ENCODE results near the gene FAM124B.

FAM124B gene

DNA sequence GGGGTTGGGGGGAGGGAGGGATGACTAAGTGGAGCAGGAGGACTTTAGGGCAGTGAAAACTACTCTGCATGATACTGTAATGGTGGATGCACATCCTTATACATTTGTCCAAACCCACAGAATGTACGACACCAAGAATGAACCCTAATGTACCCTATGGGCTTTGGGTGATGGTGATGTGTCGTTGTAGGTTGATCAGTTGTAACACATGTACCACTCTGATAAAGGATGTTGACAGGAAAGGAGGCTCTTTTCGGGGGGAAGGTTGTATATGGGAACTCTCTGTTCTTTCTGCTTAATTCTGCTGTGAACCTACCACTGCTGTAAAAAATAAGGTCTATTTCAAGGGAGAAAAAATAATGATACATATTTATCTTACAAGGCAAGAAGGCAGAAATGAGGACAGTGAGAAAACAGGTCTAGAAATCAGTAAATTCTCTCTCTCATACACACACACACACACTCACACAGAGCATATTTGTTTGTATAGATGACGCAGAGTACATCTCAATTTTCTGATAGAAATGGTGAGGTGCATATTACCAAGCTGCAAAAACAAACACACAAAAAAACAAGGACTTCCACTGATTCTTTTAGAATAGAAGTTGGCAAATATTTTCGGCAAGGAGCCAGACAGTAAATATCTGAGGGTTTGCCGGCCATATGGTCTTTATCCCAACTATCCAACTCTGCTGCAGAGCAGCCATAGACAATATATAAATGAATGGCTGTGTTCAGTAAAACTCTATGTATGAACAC, 20.2 kb downstream of the FAM124B start:
- DNase-seq (ENCODE audit: low read depth in 2 of 2): no peak

DNA sequence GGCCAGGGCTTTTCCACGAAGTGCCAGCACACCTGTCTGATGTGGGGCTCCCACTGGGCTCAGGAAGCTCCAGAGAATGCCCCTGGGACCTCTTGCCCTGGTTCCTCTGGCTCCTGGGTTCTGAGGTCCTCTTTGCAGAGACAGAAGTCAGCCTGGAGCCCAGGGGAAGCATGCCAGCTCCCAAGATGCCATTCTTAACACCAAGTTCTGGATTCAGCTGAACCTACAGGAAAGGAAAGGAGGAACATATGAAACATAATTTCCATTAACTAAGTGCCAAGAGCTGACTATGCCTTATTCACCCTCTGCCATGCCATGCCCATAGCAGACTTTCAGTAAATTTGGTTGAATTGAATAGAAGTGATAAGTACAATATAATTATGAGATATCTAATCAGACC, 21.9 kb downstream of the FAM124B start:
- no peak for DNase-seq (ENCODE audit: low read depth in 2 of 2)

DNA sequence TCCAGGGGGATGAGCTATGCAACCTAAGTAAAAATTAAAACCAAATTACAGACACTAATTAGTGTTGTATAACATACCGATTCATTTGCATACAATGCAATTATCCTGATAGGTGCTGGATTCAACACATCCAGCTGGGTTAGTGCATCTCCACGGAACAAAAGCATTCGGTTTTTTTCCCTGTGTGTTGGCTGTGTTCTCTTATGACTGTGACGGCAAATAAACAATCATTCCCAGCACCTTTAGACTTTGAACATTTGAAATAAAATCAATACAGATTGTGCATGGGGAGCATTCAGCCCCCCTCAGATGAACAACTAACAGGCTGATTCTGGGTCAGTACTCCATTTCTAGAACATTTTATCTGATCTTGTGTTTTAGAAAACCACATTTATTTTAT, 22.7 kb downstream of the FAM124B start:
- no peak for DNase-seq (ENCODE audit: low read depth in 2 of 2)

DNA sequence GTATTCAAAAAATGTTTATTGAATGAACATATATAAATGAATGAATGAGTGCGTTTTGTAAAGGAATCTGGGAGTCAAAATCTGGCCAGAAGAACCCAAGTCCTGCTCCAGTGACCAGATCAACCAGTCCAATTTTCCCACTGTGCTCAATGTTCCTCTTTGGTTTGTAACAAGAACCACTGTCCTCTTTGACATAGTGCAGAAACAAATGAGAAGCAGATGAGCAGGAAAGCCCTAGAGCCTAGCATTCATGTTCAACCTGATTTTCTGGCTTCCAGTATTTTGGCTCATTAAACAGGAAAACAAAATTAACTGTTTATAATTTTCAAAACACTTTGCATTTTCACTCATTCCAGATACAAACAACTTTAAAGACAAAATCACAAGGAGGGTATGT, 23.2 kb downstream of the FAM124B start:
- no peak for DNase-seq (ENCODE audit: low read depth in 2 of 2)

DNA sequence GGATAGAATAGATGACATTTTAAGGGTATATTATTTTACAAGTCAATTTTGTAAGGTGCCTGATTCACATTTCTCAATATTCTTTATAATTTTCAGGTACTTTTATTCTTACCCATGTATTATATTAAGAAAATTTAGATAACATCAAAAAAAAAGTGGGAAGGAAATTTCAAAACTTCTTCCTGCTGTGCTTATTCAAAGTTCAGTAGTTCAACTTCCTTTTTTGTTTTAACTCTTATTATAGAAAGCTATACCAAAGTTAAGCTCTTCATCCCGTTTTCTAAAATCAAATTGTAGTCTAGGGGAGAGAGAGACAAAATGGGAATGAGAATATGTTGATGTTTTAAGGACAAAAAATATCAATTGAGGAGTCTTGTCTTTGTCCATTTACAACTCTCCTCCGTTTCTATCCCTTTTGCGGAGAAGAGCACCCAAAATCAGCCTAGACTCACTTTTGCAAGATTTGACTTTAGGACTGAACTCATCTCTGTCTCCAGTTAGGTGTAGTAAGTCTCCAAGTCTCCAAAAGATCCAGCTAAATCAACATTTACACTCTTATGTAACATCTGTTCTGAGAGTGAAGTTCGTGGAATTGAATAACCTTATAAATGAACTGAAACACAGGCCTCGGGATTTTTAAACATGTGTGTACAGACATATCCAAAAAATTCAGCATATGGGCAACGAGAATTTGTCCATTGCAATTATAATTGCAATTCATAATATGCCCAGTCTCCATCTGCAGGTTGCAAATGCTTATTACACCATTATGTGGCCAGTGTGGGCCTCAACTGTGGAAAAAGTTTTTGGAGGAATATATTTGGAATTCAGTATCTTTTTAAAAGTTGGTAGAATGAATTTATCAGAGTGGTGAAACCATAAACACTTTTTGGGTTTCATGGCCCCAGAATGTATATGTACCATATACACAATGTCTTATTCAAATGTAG, 23.9 kb downstream of the FAM124B start:
- DNase-seq (ENCODE audit: low read depth in 2 of 2): no peak

DNA sequence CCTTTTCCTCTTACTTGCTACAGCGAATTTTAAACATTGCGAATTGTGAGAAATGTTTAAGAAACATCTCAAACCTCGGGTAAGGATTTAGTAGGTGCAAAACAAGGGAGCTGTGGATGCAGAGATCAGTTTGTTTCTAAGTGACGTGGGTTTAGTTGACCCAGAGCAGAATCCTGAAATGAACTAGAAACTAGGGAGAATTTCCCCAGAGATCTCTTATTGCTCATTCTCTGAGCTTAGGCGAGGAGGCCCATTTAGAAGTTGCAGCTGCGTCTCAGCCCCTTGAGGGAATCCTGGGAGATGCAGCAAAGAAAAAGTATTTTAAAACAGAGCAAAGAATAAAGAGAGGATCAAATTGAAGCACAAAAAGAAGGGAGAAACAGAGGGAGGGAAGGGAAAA, 29.3 kb downstream of the FAM124B start:
- DNase-seq (ENCODE audit: low read depth in 2 of 2): no peak

- no peak for DNase-seq (ENCODE audit: low read depth in 2 of 2)
These were observed 32.8 kb downstream of the FAM124B start for GRCh38 chr2:224369028-224369632.

- no peak for DNase-seq (ENCODE audit: low read depth in 2 of 2)
These were observed 35.6 kb downstream of the FAM124B start for GRCh38 chr2:224366267-224366844.

- no peak for DNase-seq (ENCODE audit: low read depth in 2 of 2)
These were observed 36.6 kb downstream of the FAM124B start for GRCh38 chr2:224365331-224365730.

DNA sequence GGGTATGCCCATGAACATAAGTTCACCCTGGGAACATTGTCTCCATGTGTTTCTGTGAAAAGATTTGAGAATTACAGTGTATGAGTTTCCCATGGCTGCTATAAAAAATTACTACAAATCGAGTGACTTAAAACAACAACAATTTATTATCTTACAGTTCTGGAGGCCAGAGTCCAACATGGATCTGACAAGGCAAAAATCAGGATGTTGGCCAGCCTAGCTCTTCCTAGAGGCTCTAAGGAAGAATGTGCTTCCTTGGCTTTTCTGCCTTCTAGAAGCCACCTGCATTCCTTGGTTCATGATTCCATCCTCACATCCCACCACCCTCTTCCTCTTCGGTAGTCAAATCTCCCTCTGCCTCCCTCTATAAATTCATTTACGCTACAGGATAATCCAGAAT, 38.6 kb downstream of the FAM124B start:
- no peak for DNase-seq (ENCODE audit: low read depth in 2 of 2)

- no peak for DNase-seq (ENCODE audit: low read depth in 2 of 2)
These were observed 39.8 kb downstream of the FAM124B start for GRCh38 chr2:224362094-224362493.

DNA sequence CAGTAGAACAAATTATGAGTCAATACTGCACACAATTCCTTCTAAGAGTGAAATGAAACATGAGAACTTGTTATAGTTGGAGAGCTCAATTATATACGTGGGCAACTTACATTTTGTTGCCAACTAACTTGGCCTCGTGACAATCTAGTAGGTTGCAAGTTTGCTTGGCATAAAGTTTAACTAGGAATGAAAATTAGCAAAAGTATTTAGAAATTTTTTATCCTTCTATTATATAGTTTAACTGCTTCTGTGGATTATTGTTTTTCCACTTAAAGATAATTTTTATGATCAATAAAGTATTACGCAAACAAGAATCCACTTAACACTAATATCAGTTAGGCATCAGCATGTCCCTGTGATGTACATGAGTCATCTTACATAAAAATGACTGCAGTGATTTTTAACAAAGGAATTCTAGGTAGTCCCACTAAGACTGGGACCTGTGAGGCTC, 41.1 kb downstream of the FAM124B start:
- no peak for DNase-seq (ENCODE audit: low read depth in 2 of 2)

- no peak for DNase-seq (ENCODE audit: low read depth in 2 of 2)
These were observed 42.3 kb downstream of the FAM124B start for GRCh38 chr2:224359569-224359968.

DNA sequence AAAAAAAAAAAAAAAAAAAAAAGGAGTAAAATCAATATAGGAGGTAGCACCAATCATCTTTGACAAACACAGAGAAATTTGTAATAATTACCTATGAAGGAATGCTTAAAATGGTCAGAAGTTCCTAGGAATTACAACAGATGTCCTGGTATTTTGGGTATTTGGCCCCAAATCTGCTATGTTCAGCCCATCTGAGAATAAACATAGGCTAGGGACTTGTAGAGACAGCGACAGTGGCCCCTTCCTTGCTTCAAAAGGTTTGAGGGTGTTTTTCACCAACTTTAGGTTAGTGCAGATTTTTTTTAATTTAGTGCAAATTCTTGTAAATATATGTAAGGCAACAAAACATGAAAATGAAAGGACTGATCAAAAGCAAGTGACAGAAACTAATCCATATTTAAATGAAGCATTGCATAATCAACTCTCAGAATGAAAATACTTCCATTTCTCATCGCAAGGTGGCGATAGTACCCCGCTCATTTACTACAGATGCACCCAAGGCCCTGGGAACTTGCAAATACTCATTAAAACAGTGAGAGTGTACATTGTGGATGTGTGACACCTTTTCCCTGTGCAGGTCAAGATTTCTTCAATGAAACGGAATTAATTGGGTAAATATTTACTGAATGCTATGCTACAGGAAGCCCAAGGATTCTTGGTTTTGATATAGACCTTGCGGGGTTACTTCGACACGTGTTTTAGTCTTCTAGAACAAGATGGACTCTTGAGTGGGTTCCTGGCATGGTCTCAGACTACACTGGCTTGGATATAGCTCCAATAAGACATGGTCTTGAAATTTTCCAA, 44.6 kb downstream of the FAM124B start:
- DNase-seq (ENCODE audit: low read depth in 2 of 2): peak; percentile 12 to 13

- DNase-seq (ENCODE audit: low read depth in 2 of 2): no peak
These were observed 47.2 kb downstream of the FAM124B start for GRCh38 chr2:224354632-224355211.

DNA sequence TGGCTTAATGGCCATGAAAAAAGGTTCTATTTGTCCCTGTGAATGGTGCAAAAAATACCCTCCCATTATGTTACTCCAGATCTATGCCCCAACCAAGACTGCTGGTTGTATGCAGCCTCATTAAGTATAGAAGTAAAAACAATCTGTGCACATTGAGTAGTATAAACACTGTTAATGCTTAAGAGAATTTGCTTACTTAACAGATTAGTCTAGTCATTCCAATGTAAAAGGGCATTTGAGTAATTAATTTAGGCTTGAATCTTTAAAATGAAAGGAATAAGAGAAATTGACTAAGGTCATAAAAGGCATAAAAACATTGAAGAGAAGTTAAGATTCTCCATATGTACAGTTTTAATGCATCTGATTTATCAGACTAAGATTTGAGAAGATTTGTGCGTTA, 51.2 kb downstream of the FAM124B start:
- DNase-seq (ENCODE audit: low read depth in 2 of 2): no peak

DNA sequence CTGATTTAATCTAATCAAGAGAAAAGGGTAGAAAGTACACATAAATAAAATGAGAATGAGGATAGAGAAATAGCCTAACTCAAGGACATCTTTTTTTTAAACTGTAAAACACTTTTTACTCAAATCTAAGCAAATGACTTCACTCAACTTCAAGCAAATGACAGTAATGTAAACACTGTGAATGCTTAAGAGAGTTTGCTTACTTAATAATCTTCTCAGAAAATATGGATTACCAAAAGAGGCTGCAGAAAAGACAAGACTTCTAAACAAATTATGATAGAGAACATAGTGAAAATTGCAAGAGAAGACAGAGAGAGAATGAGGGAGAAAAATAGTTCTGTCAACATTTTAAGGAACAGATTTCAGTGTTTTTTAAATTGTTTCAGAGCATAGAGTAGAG, 52.5 kb downstream of the FAM124B start:
- DNase-seq (ENCODE audit: low read depth in 2 of 2): no peak

DNA sequence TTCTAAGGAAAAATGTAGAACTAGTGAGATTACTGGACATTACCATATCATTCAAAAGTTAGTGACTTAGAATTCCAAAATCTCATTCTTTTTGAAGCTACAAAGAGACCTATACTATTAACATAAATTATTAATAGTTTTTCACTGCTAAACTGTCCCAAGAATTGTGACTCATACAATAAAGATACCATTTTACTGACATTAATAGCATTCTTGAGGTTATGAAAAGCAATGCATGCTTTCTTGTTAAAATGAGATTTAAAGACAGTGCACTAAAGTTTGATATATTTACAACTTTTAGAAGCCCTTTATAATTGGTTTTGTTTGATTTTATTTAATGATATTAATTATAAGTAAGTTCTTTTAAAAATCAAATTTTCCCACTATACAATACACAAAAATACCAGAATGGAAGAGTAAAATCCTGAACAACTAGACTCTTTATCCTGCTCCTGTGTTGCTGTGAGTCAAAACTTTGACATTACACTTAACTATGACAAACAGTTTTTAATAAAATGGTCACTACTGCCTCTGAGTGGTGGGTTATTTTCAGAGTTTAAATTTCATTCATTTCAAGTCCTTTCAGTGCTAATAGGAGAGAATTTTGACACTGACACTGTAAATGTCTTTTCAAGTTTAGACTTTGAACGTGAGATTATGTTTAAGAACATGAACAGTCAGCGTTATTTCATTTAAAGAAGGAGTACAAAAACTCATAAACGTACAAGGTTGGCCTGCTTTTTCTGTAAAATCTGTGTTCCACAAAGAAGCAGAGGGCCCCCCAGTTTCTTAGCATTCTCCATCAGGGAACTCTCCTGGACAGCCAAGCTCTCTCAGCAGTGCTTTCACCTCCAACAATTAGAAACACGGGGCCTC, 54.5 kb downstream of the FAM124B start:
- no peak for DNase-seq (ENCODE audit: low read depth in 2 of 2)

DNA sequence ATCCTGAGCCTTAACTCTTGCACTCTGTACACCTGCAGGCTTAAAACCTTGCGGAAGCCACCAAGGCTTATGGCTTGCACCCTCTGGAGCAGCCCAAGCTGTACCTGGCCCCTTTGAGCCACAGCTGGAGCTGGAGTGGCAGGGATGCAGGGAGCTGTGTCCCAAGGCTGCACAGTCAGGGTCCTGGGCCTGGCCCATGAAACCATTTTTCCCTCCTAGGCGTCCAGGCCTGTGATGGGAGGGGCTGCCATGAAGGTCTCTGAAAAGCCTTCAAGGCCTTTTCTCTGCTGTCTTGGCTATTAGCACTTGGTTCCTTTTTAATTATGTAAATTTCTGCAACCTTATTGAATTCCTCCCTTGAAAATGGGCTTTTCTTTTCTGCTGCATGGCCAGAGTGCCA, 56.4 kb downstream of the FAM124B start:
- no peak for DNase-seq (ENCODE audit: low read depth in 2 of 2)

DNA sequence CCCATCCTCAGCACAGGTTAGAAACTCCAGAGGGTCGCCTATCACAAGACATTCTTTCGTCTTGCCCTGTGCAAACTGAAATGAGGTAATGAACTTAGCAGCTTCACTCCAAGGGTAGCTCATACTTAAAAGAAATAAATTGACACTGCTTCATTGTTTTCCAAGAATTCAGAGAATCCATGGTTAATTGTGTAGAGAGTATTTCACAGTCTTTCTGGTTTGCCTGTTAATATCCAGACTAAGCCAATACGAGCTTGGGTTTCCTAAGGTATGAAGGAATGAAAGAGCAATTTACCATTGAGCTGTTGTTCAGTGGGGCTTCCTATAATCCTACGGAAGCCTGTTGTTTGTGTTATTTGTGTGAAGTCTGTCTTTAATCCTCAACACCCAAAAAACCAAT, 58.7 kb downstream of the FAM124B start:
- no peak for DNase-seq (ENCODE audit: low read depth in 2 of 2)

Data from stimulated activated CD8-positive, alpha-beta memory T cell treated with anti-CD3 and anti-CD28 coated beads, Interleukin-2, amount 100 ng/mL, for 48 hours (primary cell).